Prostate gland (tissue), 2 donors: ENCODE data around the gene LENG1. TPM values are rescaled to one million over a fixed set of nuclear protein-coding genes. Genes with fewer than 3 reads are reported as not detected.

Source experiments
- DNase-seq: peaks from one replicate; pipeline ENCODE4 v3.0.0-alpha.2; 2019; ENCODE audit warnings: low spot score
- H3K27ac ChIP-seq, 2 donors: fragments of 200-600 bp; sonication (generic); 2 replicates each; pipeline ENCODE4 v1.5.1; 2017 to 2019
- H3K27me3 ChIP-seq: fragments of 200-600 bp; sonication (generic); replicated peaks from 2 replicates; pipeline ENCODE4 v1.5.1; 2019; ENCODE audit not compliant: insufficient read depth
- H3K36me3 ChIP-seq, 2 donors: fragments of 200-600 bp; sonication (generic); 1 replicate in 1 of 2; 2 replicates in 1 of 2; pipeline versions ENCODE4 v1.5.1 to v1.8.1; 2017 to 2019
- H3K4me1 ChIP-seq: fragments of 200-600 bp; sonication (generic); replicated peaks from 2 replicates; pipeline ENCODE4 v1.5.1; 2019
- H3K4me3 ChIP-seq, 2 donors: fragments of 200-600 bp; sonication (generic); 2 replicates each; pipeline ENCODE4 v1.5.1; 2017 to 2019
- H3K9me3 ChIP-seq: fragments of 200-600 bp; sonication (generic); 2 replicates; pipeline ENCODE4 v1.5.1; 2017
- POLR2A ChIP-seq: fragments of 450-650 bp; IDR thresholded peaks from one replicate; pipeline ENCODE4 v1.6.1; 2016; ENCODE audit warnings: antibody characterized with exemption, mild to moderate bottlenecking
- POLR2AphosphoS5 ChIP-seq: sonication (generic); formaldehyde crosslinking; IDR thresholded peaks from one replicate; pipeline ENCODE4 v1.6.1; 2017; ENCODE audit warnings: antibody characterized with exemption
- WGBS: methylation state at CpG from one replicate; pipeline ENCODE4 v1.1.5; 2018; 5-methylcytosine and 5-hydroxymethylcytosine counted together
- intact Hi-C: fragments of 100-400 bp; cut with DNase I; formaldehyde crosslinking; loops from one replicate; pipeline ENCODE4 v1.14.2; 2022
- total RNA-seq, 2 donors: library from RNA; depleted of rRNA; stranded (reverse); fragments of >200 nt; gene quantifications; one replicate each; pipeline ENCODE4 v1.1.0, GENCODE V29; 2016
- TF ChIP-seq, protein P1 (sequence below), 4 experiments: fragments of 200-600 bp in 2 of 4; fragments of 450-650 bp in 2 of 4; sonication (generic) in 2 of 4; IDR thresholded peaks; 1 replicate in 3 of 4; 2 replicates in 1 of 4; pipeline ENCODE4 v1.5.1; 2016 to 2019; ENCODE audit warnings: antibody characterized with exemption in 4 of 4, mild to moderate bottlenecking in 2 of 4, moderate library complexity in 2 of 4

LENG1 gene
- total RNA-seq, 2 donors from 2014 or later: 7.6 to 14.7 TPM

DNA sequence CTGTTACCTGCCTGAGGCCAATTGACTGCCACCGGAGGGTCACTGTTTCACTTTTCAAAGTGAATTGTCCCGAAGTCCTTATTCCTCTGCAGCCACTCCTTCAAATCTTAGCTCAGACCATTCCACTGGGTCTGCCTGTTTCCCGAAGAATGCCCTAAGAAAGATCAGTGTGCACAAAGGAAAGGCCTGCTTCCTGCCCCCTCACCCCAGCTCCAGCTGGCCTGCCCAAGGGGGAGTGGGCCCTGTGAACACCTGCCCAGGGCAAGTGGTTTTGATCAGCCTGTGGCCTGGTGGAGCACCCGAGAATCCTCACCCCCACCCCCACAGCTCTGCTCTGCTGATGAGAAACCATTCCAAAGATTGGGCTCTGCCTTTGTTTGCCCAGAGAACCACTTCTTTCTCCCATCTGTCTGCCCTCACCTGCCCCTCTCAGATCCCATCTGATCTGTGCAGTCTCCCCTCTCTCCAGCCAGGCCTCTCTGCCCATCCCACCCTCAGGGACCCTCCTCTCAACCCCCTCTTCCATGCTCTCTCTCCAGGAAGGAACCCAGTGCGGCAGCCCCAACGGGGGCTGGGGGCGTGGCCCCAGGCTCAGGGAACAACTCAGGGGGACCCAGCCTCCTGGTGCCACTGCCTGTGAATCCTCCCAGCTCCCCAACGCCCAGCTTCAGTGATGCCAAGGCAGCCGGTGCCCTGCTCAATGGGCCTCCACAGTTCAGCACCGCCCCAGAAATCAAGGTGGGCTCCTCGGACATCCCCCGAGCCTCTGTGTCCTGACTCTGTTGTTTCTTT, 10.3 kb downstream of the LENG1 start:
- H3K4me1 ChIP-seq: no peaks in the 10 kb centered on the region
- intact Hi-C loops: no loop called here

DNA sequence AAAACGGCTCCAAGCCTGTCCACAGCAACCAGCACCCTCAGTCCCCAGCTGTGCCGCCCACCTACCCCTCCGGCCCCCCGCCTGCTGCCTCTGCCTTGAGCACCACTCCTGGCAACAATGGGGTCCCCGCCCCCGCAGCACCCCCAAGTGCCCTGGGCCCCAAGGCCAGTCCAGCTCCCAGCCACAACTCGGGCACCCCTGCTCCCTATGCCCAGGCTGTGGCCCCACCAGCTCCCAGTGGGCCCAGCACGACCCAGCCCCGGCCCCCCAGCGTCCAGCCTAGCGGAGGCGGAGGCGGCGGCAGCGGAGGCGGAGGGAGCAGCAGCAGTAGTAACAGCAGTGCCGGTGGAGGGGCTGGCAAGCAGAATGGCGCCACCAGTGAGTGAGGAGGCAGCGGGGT, 11.4 kb downstream of the LENG1 start:
- Histone ChIP-seq H3K27me3 (no peaks in the 10 kb centered on the region), H3K36me3 (peaks cover 34 to 79% of the 10 kb centered on the region in 2 donors), H3K4me3 (no peak overlapping the region), H3K4me1 (no peaks in the 10 kb centered on the region), H3K27ac (no peak overlapping the region), H3K9me3 (no peaks in the 10 kb centered on the region)
- no peak for DNase-seq
- WGBS: 81% methylated on average over 19 of the region's 19 CpGs
- TF ChIP-seq POLR2AphosphoS5: no peak
- TF ChIP-seq, protein P1, sequence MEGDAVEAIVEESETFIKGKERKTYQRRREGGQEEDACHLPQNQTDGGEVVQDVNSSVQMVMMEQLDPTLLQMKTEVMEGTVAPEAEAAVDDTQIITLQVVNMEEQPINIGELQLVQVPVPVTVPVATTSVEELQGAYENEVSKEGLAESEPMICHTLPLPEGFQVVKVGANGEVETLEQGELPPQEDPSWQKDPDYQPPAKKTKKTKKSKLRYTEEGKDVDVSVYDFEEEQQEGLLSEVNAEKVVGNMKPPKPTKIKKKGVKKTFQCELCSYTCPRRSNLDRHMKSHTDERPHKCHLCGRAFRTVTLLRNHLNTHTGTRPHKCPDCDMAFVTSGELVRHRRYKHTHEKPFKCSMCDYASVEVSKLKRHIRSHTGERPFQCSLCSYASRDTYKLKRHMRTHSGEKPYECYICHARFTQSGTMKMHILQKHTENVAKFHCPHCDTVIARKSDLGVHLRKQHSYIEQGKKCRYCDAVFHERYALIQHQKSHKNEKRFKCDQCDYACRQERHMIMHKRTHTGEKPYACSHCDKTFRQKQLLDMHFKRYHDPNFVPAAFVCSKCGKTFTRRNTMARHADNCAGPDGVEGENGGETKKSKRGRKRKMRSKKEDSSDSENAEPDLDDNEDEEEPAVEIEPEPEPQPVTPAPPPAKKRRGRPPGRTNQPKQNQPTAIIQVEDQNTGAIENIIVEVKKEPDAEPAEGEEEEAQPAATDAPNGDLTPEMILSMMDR (IDR thresholded peaks at IDR 0.05): no peak
- TF ChIP-seq POLR2A: no peak
- intact Hi-C loops: no loop called here

More for the DNA sequence above, 10.3 kb downstream of the LENG1 start:
- Histone ChIP-seq H3K36me3 (peaks cover 29 to 81% of the 10 kb centered on the region in 2 donors), H3K9me3 (no peaks in the 10 kb centered on the region), H3K4me3 (no peak overlapping the region), H3K27ac (no peak overlapping the region), H3K27me3 (no peaks in the 10 kb centered on the region)
- TF ChIP-seq, protein P1 (IDR thresholded peaks at IDR 0.05): no peak
- TF ChIP-seq POLR2AphosphoS5: no peak
- no peak for TF ChIP-seq POLR2A
- DNase-seq: no peak
- 80% methylated on average over 12 of the region's 12 CpGs for WGBS

DNA sequence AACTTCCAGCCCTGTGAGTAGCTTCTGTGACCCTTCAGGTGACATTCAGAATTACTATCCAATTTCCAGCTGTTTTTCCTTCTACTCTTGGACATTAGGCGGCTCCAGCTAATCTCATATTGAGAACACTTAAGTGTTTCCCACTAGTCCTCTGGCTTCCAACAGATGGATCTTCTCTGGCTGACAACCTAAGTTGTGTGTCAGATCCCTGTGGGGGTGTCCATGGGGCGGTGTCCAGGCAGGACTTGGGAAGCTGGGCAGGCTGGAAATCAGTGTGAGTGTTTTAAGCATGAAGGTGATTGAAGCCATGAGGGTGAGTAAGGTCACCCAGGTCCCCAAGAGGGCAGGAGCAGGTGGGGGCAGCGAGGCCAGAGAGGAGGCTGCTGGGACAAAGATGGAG, 11.8 kb downstream of the LENG1 start:
- no peaks in the 10 kb centered on the region for H3K9me3 ChIP-seq
- no peaks in the 10 kb centered on the region for H3K27me3 ChIP-seq
- TF ChIP-seq, protein P1 (IDR thresholded peaks at IDR 0.05): no peak
- no peak for TF ChIP-seq POLR2A
- no peak for TF ChIP-seq POLR2AphosphoS5
- peaks cover 39 to 75% of the 10 kb centered on the region in 2 donors for H3K36me3 ChIP-seq
- intact Hi-C loops: no loop called here
- no peak overlapping the region for H3K4me3 ChIP-seq
- H3K4me1 ChIP-seq: no peaks in the 10 kb centered on the region
- DNase-seq: no peak
- no peak overlapping the region for H3K27ac ChIP-seq
- 58% methylated on average over 3 of the region's 3 CpGs for WGBS

DNA sequence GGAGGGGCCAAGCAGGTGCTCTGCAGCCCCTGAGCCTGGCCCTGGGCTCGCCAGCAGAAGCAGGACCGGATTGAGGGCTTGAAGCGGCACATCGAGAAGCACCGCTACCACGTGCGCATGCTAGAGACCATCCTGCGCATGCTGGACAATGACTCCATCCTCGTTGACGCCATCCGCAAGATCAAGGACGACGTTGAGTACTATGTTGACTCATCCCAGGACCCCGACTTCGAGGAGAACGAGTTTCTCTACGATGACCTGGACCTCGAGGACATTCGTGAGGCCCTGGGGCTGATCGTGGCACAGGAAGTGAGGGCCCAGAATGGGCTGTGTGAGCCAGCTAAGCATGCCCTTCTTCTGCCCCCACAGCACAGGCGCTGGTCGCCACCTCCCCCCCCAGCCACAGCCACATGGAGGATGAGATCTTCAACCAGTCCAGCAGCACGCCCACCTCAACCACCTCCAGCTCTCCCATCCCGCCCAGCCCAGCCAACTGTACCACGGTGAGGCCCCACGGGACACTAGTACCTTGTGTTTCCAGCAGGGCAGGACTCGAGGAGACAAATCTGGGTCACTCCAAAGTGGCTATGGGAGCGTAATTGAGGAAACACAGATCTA, 13.9 kb downstream of the LENG1 start:
- peaks cover 30 to 66% of the 10 kb centered on the region in 2 donors for H3K36me3 ChIP-seq

More for the DNA sequence above, 13.9 kb downstream of the LENG1 start:
- Histone ChIP-seq H3K27ac (no peak overlapping the region), H3K27me3 (no peaks in the 10 kb centered on the region), H3K4me3 (no peak overlapping the region), H3K9me3 (no peaks in the 10 kb centered on the region), H3K4me1 (no peaks in the 10 kb centered on the region)
- no peak for DNase-seq
- 91% methylated on average over 28 of the region's 28 CpGs for WGBS
- intact Hi-C loops: no loop called here
- TF ChIP-seq POLR2A: no peak
- TF ChIP-seq, protein P1 (IDR thresholded peaks at IDR 0.05): no peak
- TF ChIP-seq POLR2AphosphoS5: no peak
